KBM-7 (cell line): ENCODE data around the gene ALOX5AP.

ENCODE experiments used
- DNase-seq: peaks from one replicate; pipeline ENCODE4 v3.0.0-alpha.2; 2015
- in situ Hi-C: fragments of 300-500 bp; cut with MboI; formaldehyde crosslinking; loops from 2 replicates; pipeline ENCODE4 v1.14.3; 2020; ENCODE audit warnings: low sequenced_read_pairs, low pct_unique_long_range_greater_than_20kb, mixed read lengths

Gene ALOX5AP

GRCh38 chr13:30735025-30735871 lies at the start of gene ALOX5AP:
Gene ALOX5AP (plus strand): TSS chr13:30735543. CDS start chr13:30735606, 63 bp downstream.
- in situ Hi-C loops = no loop called here
- DNase-seq = peak; percentile 87

- DNase-seq = no peak
- in situ Hi-C loops = no loop called here
These were observed 49.4 kb upstream of the ALOX5AP start for GRCh38 chr13:30685987-30686386.

- in situ Hi-C loops = no loop called here
These were observed 47.7 kb upstream of the ALOX5AP start for GRCh38 chr13:30687601-30688000.

GRCh38 chr13:30689752-30690151 lies 45.6 kb upstream of the ALOX5AP start:
- in situ Hi-C loops = no loop called here
- no peak for DNase-seq

More at GRCh38 chr13:30687601-30688000, 47.7 kb upstream of the ALOX5AP start:
- DNase-seq = no peak

GRCh38 chr13:30690282-30691188 lies 44.8 kb upstream of the ALOX5AP start:
- in situ Hi-C loops = no loop called here

GRCh38 chr13:30692113-30692512 lies 43.2 kb upstream of the ALOX5AP start:
- no peak for DNase-seq
- in situ Hi-C loops = no loop called here

More at GRCh38 chr13:30690282-30691188, 44.8 kb upstream of the ALOX5AP start:
- DNase-seq = no peak

GRCh38 chr13:30696278-30697176 lies 38.8 kb upstream of the ALOX5AP start:
- in situ Hi-C loops = no loop called here
- peak; percentile 58 for DNase-seq

- in situ Hi-C loops = no loop called here
- no peak for DNase-seq
These were observed 38.0 kb upstream of the ALOX5AP start for GRCh38 chr13:30697177-30697953.

- no peak for DNase-seq
- in situ Hi-C loops = no loop called here
These were observed 37.3 kb upstream of the ALOX5AP start for GRCh38 chr13:30697996-30698401.

- no peak for DNase-seq
- in situ Hi-C loops = no loop called here
These were observed 36.8 kb upstream of the ALOX5AP start for GRCh38 chr13:30698488-30699005.

GRCh38 chr13:30700364-30700763 lies 35.0 kb upstream of the ALOX5AP start:
- in situ Hi-C loops = no loop called here
- DNase-seq = no peak

- DNase-seq = no peak
- in situ Hi-C loops = no loop called here
These were observed 33.3 kb upstream of the ALOX5AP start for GRCh38 chr13:30702006-30702405.

- DNase-seq = no peak
- in situ Hi-C loops = no loop called here
These were observed 30.7 kb upstream of the ALOX5AP start for GRCh38 chr13:30704596-30704995.

- in situ Hi-C loops = no loop called here
These were observed 29.7 kb upstream of the ALOX5AP start for GRCh38 chr13:30705680-30706079.

GRCh38 chr13:30708541-30708940 lies 26.8 kb upstream of the ALOX5AP start:
- in situ Hi-C loops = no loop called here
- DNase-seq = no peak

More at GRCh38 chr13:30705680-30706079, 29.7 kb upstream of the ALOX5AP start:
- DNase-seq = no peak

- no peak for DNase-seq
- in situ Hi-C loops = no loop called here
These were observed 24.9 kb upstream of the ALOX5AP start for GRCh38 chr13:30710442-30710841.

GRCh38 chr13:30711375-30711774 lies 24.0 kb upstream of the ALOX5AP start:
- DNase-seq = no peak
- in situ Hi-C loops = no loop called here

- DNase-seq = no peak
These were observed 23.5 kb upstream of the ALOX5AP start for GRCh38 chr13:30711837-30712236.

More at GRCh38 chr13:30711837-30712236, 23.5 kb upstream of the ALOX5AP start:
- in situ Hi-C loops = no loop called here
